K562 (cell line): ENCODE results near the gene UBALD2. TPM values are rescaled to one million over a fixed set of nuclear protein-coding genes. Genes with fewer than 3 reads are reported as not detected.

Experiments used
- ATAC-seq: fragments of 200-7000 bp; cut with Tn5 transposase; 3 replicates; pipeline ENCODE4 v1.9.1; 2020; ENCODE audit warnings: moderate library complexity
- BruUV-seq: library from RNA; stranded (reverse); fragments of 400-500 nt; replicated peaks from 2 replicates; lab custom pipeline; 2021; lab: Mats Ljungman, UMichigan
- CTCF ChIA-PET: fragments of 300-600 bp; formaldehyde crosslinking; extraction: SDS; loops from one replicate; lab custom pipeline; 2021; ENCODE audit warnings: low intra/inter-chr PET ratio; lab: Yijun Ruan, JAX
- POLR2A ChIA-PET: fragments of 300-600, 350-650 bp; sonication (Branson Sonifier 250); formaldehyde crosslinking; extraction: SDS; loops from one replicate; lab custom pipeline; 2021; ENCODE audit warnings: antibody characterized with exemption, inconsistent platforms; lab: Yijun Ruan, JAX
- DNase-seq, 4 experiments: peaks; one replicate each; pipeline versions ENCODE4 v3.0.0 to v3.0.0-alpha.2; 2011 to 2018; ENCODE audit warnings: low spot score in 3 of 4, mixed read lengths in 3 of 4; ENCODE audit errors: extremely low read depth in 1 of 4
- FAIRE-seq: peaks from 2 replicates; lab custom pipeline; 2011; peaks lifted over from hg19 to GRCh38; lab: Jason Lieb, UNC
- H2AFZ ChIP-seq: 2 replicates; pipeline ENCODE4 v1.6.0; 2011; ENCODE audit warnings: low read depth, low read length, control low read depth, inconsistent platforms
- H3K27ac ChIP-seq: fragments of 200-600 bp; 3 replicates; pipeline ENCODE4 v1.8.0; 2011; ENCODE audit warnings: low read depth, mild to moderate bottlenecking, control low read depth, inconsistent platforms, low read length, moderate library complexity, mixed read lengths; ENCODE audit errors: extremely low read depth
- H3K27me3 ChIP-seq, 2 experiments: fragments of 300-600 bp in 1 of 2; 2 replicates in 1 of 2; 3 replicates in 1 of 2; pipeline versions ENCODE4 v1.6.0 to v1.8.0; 2011; ENCODE audit warnings: inconsistent platforms in 2 of 2, low read length in 2 of 2, mild to moderate bottlenecking in 1 of 2, mixed read lengths in 1 of 2, moderate library complexity in 1 of 2; ENCODE audit not compliant: control insufficient read depth in 2 of 2, insufficient read depth in 2 of 2
- H3K36me3 ChIP-seq: fragments of 300-600 bp; 3 replicates; pipeline ENCODE4 v1.8.0; 2011; ENCODE audit warnings: mild to moderate bottlenecking, low read length, inconsistent platforms; ENCODE audit not compliant: control insufficient read depth, insufficient read depth
- H3K4me1 ChIP-seq, 2 experiments: fragments of 200-600 bp in 1 of 2; replicated peaks in 1 of 2; 2 replicates in 1 of 2; 3 replicates in 1 of 2; pipeline versions ENCODE4 v1.5.1 to v1.8.0; 2011; ENCODE audit warnings: inconsistent platforms in 2 of 2, low read length in 2 of 2, mild to moderate bottlenecking in 1 of 2, mixed read lengths in 1 of 2, moderate library complexity in 1 of 2; ENCODE audit not compliant: control insufficient read depth in 2 of 2, insufficient read depth in 2 of 2
- H3K4me2 ChIP-seq: 2 replicates; pipeline ENCODE4 v1.6.1; 2011; ENCODE audit warnings: low read length, control low read depth, inconsistent platforms, mixed read lengths; ENCODE audit not compliant: insufficient read depth
- H3K4me3 ChIP-seq: fragments of 200-600 bp; sonication (generic), shearing (Covaris generic); 2 replicates; pipeline ENCODE4 v1.5.1; 2016; ENCODE audit warnings: control low read depth, inconsistent platforms
- H3K79me2 ChIP-seq: fragments of 200-600 bp; 3 replicates; pipeline ENCODE4 v1.8.0; 2011; ENCODE audit warnings: low read length, inconsistent platforms; ENCODE audit not compliant: control insufficient read depth, insufficient read depth
- H3K9ac ChIP-seq, 2 experiments: 2 replicates each; pipeline versions ENCODE4 v1.6.0 to v1.6.1; 2011; ENCODE audit warnings: low read depth in 2 of 2, low read length in 2 of 2, control low read depth in 1 of 2, inconsistent platforms in 1 of 2, mild to moderate bottlenecking in 1 of 2, mixed read lengths in 1 of 2; ENCODE audit not compliant: insufficient read depth in 1 of 2
- H3K9me1 ChIP-seq: one replicate; pipeline ENCODE4 v1.6.0; 2011; ENCODE audit warnings: inconsistent platforms, mild to moderate bottlenecking, low read length, moderate library complexity; ENCODE audit not compliant: control insufficient read depth, insufficient read depth
- H3K9me3 ChIP-seq: replicated peaks from 2 replicates; pipeline ENCODE4 v1.5.1; 2011; ENCODE audit warnings: low read depth, low read length, inconsistent platforms; ENCODE audit not compliant: control insufficient read depth, insufficient read depth
- H4K20me1 ChIP-seq: replicated peaks from 2 replicates; pipeline ENCODE4 v1.6.1; 2011; ENCODE audit warnings: low read length, inconsistent platforms, mixed read lengths; ENCODE audit not compliant: control insufficient read depth, insufficient read depth
- FOSL1 ChIP-seq: fragments of 200-800 bp; sonication (Bioruptor generic); conservative IDR thresholded peaks from 2 replicates; pipeline ENCODE4 v1.6.1; 2016; ENCODE audit warnings: missing genetic modification characterization, missing compliant biosample characterization
- FOXJ3 ChIP-seq: sonication (generic); formaldehyde crosslinking; IDR thresholded peaks from 2 replicates; pipeline ENCODE4 v1.4.0; 2020; ENCODE audit warnings: mild to moderate bottlenecking, missing genetic modification reagents
- HNRNPH1 ChIP-seq: fragments of 200-400 bp; formaldehyde crosslinking; optimal IDR thresholded peaks from 2 replicates; pipeline ENCODE3; 2017; ENCODE audit warnings: low read depth, mild to moderate bottlenecking, low read length, moderate library complexity
- HNRNPUL1 ChIP-seq: fragments of 200-400 bp; formaldehyde crosslinking; IDR thresholded peaks from 2 replicates; pipeline ENCODE4 v1.6.1; 2017; ENCODE audit warnings: low read length
- RBM25 ChIP-seq: fragments of 200-400 bp; formaldehyde crosslinking; IDR thresholded peaks from 2 replicates; pipeline ENCODE4 v1.6.1; 2018; ENCODE audit warnings: low read length, low read depth, moderate library complexity; ENCODE audit not compliant: severe bottlenecking
- SUPT5H ChIP-seq: fragments of 450-650 bp; IDR thresholded peaks from 2 replicates; pipeline ENCODE4 v1.6.1; 2016
- ZNF717 ChIP-seq: fragments of 250-450 bp; sonication (Bioruptor Pico); IDR thresholded peaks from 2 replicates; pipeline ENCODE4 v1.5.0; 2021
- WGBS: fragments of 100-300 bp; shearing (Covaris generic); methylation state at CpG from one replicate; pipeline ENCODE4 v1.1.6; 2016; ENCODE audit warnings: low coverage, mixed read lengths; ENCODE audit not compliant: insufficient coverage; ENCODE audit errors: missing lambda C conversion rate; 5-methylcytosine and 5-hydroxymethylcytosine counted together
- in situ Hi-C: fragments of 300-500 bp; cut with MboI; formaldehyde crosslinking; loops from 4 replicates; pipeline ENCODE4 v1.15.0; 2018; ENCODE audit warnings: inconsistent platforms, mixed read lengths
- intact Hi-C: fragments of 100-400 bp; cut with micrococcal nuclease; formaldehyde crosslinking; loops from 2 replicates; pipeline ENCODE4 v1.14.2; 2022
- polyA plus RNA-seq, 8 experiments: library from polyadenylated mRNA; depleted of rRNA in 4 of 8; stranded (reverse) in 5 of 8; unstranded in 3 of 8; fragments of >200 nt; fragmentation: Nextera tagmentation in 2 of 8; fragmentation: Illumina TruSeq in 1 of 8; extraction: Ambion mirVana in 2 of 8; extraction: Trizol in 1 of 8; gene quantifications; 2 replicates each; pipeline versions ENCODE4 v1.2.1 to v1.2.3, GENCODE V29; 2011 to 2014; ENCODE audit warnings: inconsistent platforms in 1 of 8, missing spikeins in 1 of 8
- total RNA-seq, 7 experiments: library from RNA; depleted of rRNA in 6 of 7; stranded (reverse); fragments of >200 nt in 6 of 7; fragmentation: Illumina TruSeq in 2 of 7; extraction: Trizol in 2 of 7; gene quantifications; 2 replicates each; pipeline versions ENCODE4 v1.2.1 to v1.2.3, GENCODE V29; 2011 to 2021; ENCODE audit warnings: low replicate concordance in 1 of 7
- TF ChIP-seq, protein P1 (sequence below): fragments of 450-650 bp; formaldehyde crosslinking; IDR thresholded peaks from 2 replicates; pipeline ENCODE4 v1.4.0; 2020; ENCODE audit warnings: mild to moderate bottlenecking, mixed read lengths
- TF ChIP-seq, protein P2 (sequence below): sonication (generic); formaldehyde crosslinking; IDR thresholded peaks from 2 replicates; pipeline ENCODE4 v1.9.0; 2022; ENCODE audit warnings: mild to moderate bottlenecking, missing genetic modification reagents
- TF ChIP-seq, protein P3 (sequence below): fragments of 450-650 bp; conservative IDR thresholded peaks from 2 replicates; pipeline ENCODE4 v1.6.1; 2016; ENCODE audit warnings: missing genetic modification characterization, low read depth, mild to moderate bottlenecking, control low read depth, missing compliant biosample characterization
- TF ChIP-seq, protein P4 (sequence below), 2 experiments: fragments of 450-650 bp in 1 of 2; sonication (generic) in 1 of 2; formaldehyde crosslinking in 1 of 2; IDR thresholded peaks in 1 of 2; conservative IDR thresholded peaks in 1 of 2; 2 replicates each; pipeline versions ENCODE4 v1.6.1 to v1.8.1; 2016 to 2023; ENCODE audit warnings: mild to moderate bottlenecking in 2 of 2, moderate library complexity in 2 of 2, inconsistent platforms in 1 of 2, missing genetic modification reagents in 1 of 2

Gene UBALD2
- total and polyA plus RNA-seq, 9 of the 15 experiments (the other 6 are each of a cell fraction or from before 2014, with no cell fraction given) = 2.3 to 94.1 (median 25.3) TPM

DNA sequence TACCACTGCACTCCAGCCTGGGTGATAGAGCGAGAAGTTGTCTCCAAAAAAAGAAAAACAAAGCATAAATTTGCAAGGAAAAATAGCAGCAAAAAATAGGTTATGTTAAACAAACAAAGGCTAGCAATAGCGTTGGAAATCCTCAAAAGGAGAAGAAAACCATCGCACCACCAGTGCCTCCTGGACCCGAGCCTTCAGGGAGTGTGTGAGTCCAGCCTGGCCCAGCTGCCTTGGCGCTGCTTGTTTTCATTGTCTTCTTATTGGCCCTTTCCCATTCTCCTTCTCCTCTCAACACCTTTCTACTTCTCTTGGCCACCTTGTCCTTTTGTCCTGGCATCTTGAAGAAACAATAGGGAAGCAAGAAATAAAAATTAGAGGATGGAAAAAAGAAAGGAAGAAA is 4.5 kb upstream of the UBALD2 start:
- ChIA-PET CTCF (no interaction called here), POLR2A (interaction anchor here (0.7 to 3.5 kb wide), 4 partner anchors 9 to 14 kb away, joined by 3 to 15 read pairs (median 3); no protein-coding TSS in a partner anchor)
- Histone ChIP-seq H3K4me1 (peaks cover 3 to 15% of the 10 kb centered on the region in 2 experiments; a peak in 4 of 5 replicates), H3K36me3 (no peaks in the 10 kb centered on the region), H3K9me1 (no peaks in the 10 kb centered on the region), H3K27me3 (no peaks in the 10 kb centered on the region), H4K20me1 (no peaks in the 10 kb centered on the region), H3K27ac (no peak overlapping the region), H3K9ac (no peak overlapping the region), H3K4me2 (no peak overlapping the region), H2AFZ (peak overlapping the region; percentile 42; the same call in 1 of the 2 replicates), H3K79me2 (peaks cover 4% of the 10 kb centered on the region), H3K4me3 (no peak overlapping the region), H3K9me3 (no peaks in the 10 kb centered on the region)
- DNase-seq (no peak), ATAC-seq (no peak), FAIRE-seq (no peak)
- BruUV-seq = no TSS peak
- WGBS = 37% methylated on average over 5 of the region's 5 CpGs
- intact Hi-C loops = no loop called here
- in situ Hi-C loops = loop anchor here (5.0 kb wide), 1 partner anchor 63 kb away; no protein-coding TSS in a partner anchor
- TF ChIP-seq, protein P1, sequence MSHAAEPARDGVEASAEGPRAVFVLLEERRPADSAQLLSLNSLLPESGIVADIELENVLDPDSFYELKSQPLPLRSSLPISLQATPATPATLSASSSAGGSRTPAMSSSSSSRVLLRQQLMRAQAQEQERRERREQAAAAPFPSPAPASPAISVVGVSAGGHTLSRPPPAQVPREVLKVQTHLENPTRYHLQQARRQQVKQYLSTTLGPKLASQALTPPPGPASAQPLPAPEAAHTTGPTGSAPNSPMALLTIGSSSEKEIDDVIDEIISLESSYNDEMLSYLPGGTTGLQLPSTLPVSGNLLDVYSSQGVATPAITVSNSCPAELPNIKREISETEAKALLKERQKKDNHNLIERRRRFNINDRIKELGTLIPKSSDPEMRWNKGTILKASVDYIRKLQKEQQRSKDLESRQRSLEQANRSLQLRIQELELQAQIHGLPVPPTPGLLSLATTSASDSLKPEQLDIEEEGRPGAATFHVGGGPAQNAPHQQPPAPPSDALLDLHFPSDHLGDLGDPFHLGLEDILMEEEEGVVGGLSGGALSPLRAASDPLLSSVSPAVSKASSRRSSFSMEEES (CRISPR knock-in tag) = no peak
- TF ChIP-seq HNRNPH1 (no peak), RBM25 (no peak), HNRNPUL1 (no peak), ZNF717 (no peak), FOXJ3 (CRISPR knock-in tag) (no peak), FOSL1 (tag) (no peak), SUPT5H (no peak)
- TF ChIP-seq, protein P2, sequence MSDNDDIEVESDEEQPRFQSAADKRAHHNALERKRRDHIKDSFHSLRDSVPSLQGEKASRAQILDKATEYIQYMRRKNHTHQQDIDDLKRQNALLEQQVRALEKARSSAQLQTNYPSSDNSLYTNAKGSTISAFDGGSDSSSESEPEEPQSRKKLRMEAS (CRISPR knock-in tag) = no peak
- TF ChIP-seq, protein P3, sequence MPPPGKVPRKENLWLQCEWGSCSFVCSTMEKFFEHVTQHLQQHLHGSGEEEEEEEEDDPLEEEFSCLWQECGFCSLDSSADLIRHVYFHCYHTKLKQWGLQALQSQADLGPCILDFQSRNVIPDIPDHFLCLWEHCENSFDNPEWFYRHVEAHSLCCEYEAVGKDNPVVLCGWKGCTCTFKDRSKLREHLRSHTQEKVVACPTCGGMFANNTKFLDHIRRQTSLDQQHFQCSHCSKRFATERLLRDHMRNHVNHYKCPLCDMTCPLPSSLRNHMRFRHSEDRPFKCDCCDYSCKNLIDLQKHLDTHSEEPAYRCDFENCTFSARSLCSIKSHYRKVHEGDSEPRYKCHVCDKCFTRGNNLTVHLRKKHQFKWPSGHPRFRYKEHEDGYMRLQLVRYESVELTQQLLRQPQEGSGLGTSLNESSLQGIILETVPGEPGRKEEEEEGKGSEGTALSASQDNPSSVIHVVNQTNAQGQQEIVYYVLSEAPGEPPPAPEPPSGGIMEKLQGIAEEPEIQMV (tag) = no peak
- TF ChIP-seq, protein P4, sequence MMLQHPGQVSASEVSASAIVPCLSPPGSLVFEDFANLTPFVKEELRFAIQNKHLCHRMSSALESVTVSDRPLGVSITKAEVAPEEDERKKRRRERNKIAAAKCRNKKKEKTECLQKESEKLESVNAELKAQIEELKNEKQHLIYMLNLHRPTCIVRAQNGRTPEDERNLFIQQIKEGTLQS (IDR thresholded peaks at IDR 0.05) = no peak
- TF ChIP-seq, protein P4 (CRISPR knock-in tag; conservative IDR thresholded peaks at IDR 0.05) = no peak
